KOPT-K1 (cell line): ENCODE measurements around the gene APBA3.

Experiments used
- H3K27ac ChIP-seq: fragments of 200-600 bp; sonication (generic); 2 replicates; pipeline ENCODE4 v1.5.1; 2016; ENCODE audit warnings: antibody characterized with exemption, mild to moderate bottlenecking, low read depth, low read length; ENCODE audit not compliant: poor library complexity, severe bottlenecking
- H3K36me3 ChIP-seq: fragments of 200-600 bp; sonication (generic); 2 replicates; pipeline ENCODE4 v1.5.1; 2017; ENCODE audit warnings: antibody characterized with exemption, mild to moderate bottlenecking, low read length, moderate library complexity; ENCODE audit not compliant: insufficient read depth
- H3K9me3 ChIP-seq: fragments of 200-600 bp; sonication (generic); 2 replicates; pipeline ENCODE4 v1.5.1; 2017; ENCODE audit warnings: antibody characterized with exemption, low read length, mild to moderate bottlenecking; ENCODE audit not compliant: insufficient read depth, poor library complexity, severe bottlenecking

The APBA3 gene

GRCh38 chr19:3781603-3782002, 20.1 kb upstream of the APBA3 start:
- Histone ChIP-seq H3K9me3 (peaks cover 19% of the 10 kb centered on the region), H3K27ac (no peak overlapping the region)

GRCh38 chr19:3780786-3781304, 19.4 kb upstream of the APBA3 start:
- Histone ChIP-seq H3K27ac (no peak overlapping the region), H3K9me3 (peaks cover 19% of the 10 kb centered on the region), H3K36me3 (no peaks in the 10 kb centered on the region)

More at GRCh38 chr19:3781603-3782002, 20.1 kb upstream of the APBA3 start:
- no peaks in the 10 kb centered on the region for H3K36me3 ChIP-seq

- no peak overlapping the region for H3K27ac ChIP-seq
- peaks cover 19% of the 10 kb centered on the region for H3K9me3 ChIP-seq
- H3K36me3 ChIP-seq = no peaks in the 10 kb centered on the region
Measured at GRCh38 chr19:3778899-3779723, 17.6 kb upstream of the APBA3 start.

DNA sequence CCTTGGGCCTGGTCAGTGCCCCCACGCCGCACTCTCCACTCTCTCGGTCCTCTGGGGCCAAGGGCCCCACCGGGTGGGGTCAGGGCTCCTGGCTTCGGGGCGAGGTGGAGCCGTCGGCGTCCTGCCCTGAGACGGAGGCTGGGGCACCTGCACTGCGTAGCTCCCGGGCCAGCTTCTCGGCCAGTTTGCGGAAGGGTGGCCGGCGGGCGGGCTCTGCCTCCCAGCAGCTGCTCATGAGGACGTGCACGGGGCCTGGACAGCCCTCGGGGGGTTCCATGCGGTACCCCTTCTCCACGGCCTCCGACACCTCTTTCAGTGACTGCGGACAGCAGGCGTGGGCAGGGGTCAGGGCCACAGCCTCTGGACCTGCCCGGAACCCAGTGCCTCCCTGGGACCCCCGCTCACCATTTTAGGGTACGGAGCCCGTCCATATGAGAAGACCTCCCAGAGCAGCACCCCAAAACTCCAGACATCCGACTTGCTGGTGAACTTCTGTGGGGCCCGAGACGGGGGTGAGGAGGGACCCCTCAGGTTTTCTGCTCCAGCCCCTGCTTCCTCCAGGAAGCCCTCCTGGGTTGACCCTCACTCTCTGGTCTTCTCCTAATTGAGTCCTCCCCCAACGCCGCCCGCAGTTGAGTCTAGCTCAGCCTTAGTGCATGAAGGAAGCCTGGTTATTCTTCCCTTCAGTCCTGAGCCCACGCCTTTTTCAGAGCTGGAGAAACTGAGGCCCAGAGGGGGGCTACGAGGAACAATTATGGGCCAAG, 16.8 kb upstream of the APBA3 start:
- peaks cover 19% of the 10 kb centered on the region for H3K9me3 ChIP-seq
- H3K27ac ChIP-seq = no peak overlapping the region
- H3K36me3 ChIP-seq = no peaks in the 10 kb centered on the region

GRCh38 chr19:3776479-3777040, 15.1 kb upstream of the APBA3 start:
- H3K9me3 ChIP-seq = peaks cover 8% of the 10 kb centered on the region
- no peak overlapping the region for H3K27ac ChIP-seq
- H3K36me3 ChIP-seq = no peaks in the 10 kb centered on the region

DNA sequence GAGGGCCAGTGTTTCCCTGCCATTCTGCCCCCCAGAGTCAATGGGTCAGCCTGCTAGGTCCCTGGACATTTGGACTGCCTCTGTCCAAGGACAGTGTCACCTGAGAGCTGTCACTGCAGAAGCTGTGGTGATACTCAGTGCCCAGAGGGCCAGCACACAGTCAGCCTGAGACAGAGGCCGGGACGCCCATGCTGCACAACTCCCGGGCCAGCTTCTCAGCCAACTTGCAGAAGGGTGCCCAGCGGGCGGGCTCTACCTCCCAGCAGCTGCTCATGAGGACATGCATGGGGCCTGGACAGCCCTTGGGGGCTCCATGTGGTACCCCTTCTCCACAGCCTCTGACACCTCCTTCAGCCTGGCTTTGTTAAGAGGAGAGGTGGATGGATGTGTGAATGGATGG, 14.3 kb upstream of the APBA3 start:
- peaks cover under 1% of the 10 kb centered on the region for H3K9me3 ChIP-seq
- no peak overlapping the region for H3K27ac ChIP-seq
- no peaks in the 10 kb centered on the region for H3K36me3 ChIP-seq

- H3K9me3 ChIP-seq = no peaks in the 10 kb centered on the region
- H3K27ac ChIP-seq = no peak overlapping the region
- H3K36me3 ChIP-seq = no peaks in the 10 kb centered on the region
Measured at GRCh38 chr19:3775374-3775711, 13.9 kb upstream of the APBA3 start.

GRCh38 chr19:3774621-3775373, 13.3 kb upstream of the APBA3 start:
- Histone ChIP-seq H3K9me3 (no peaks in the 10 kb centered on the region), H3K36me3 (no peaks in the 10 kb centered on the region), H3K27ac (no peak overlapping the region)

DNA sequence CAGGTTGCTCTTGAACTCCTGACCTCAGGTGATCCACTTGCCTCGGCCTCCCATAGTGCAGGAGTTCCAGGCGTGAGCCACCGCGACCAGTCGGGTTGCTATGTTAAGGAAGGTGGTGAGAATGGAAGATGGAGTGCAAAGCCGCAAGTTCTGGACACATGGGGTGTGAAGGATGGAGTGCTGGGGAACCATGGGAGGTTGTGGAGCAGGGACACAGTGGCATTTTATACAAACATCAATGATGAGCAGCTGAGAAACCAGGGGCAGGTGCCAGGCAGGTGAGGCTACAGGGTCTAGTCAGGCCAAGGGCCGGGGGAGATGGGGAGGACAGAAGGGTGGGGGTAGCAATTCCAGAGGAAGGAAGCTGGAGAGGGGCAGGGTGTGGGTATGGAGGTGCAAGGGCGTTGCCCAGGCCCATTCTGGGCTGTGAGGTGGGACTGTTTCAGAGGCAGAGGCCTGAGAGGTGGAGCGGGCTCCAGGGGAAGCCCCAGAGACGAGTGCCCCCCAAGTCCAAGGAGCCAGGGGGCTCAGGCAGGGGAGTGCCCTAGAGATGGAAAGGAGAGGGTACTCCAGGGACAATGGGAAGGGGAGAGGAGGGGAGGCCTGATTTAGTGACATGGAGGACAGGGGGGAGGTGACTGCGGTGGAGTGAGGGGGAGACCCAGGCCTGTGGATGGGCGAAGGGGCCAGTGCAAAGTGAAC, 12.5 kb upstream of the APBA3 start:
- H3K36me3 ChIP-seq = peaks cover 5% of the 10 kb centered on the region; the same call in 1 of the 2 replicates
- no peaks in the 10 kb centered on the region for H3K9me3 ChIP-seq
- no peak overlapping the region for H3K27ac ChIP-seq

GRCh38 chr19:3771906-3772455, 10.5 kb upstream of the APBA3 start, which contains the start of gene RAX2:
Gene RAX2, minus strand, starts transcription at chr19:3772228. Its CDS starts 486 bp downstream, at chr19:3771742.
- Histone ChIP-seq H3K9me3 (no peaks in the 10 kb centered on the region), H3K36me3 (peaks cover 25% of the 10 kb centered on the region), H3K27ac (no peak within 1 kb of the TSS)

GRCh38 chr19:3771000-3771905, 9.8 kb upstream of the APBA3 start:
- Histone ChIP-seq H3K9me3 (no peaks in the 10 kb centered on the region), H3K36me3 (peaks cover 32% of the 10 kb centered on the region), H3K27ac (no peak overlapping the region)

GRCh38 chr19:3770136-3770999, 8.9 kb upstream of the APBA3 start:
- H3K9me3 ChIP-seq = no peaks in the 10 kb centered on the region
- H3K27ac ChIP-seq = no peak overlapping the region
- peaks cover 37% of the 10 kb centered on the region for H3K36me3 ChIP-seq
